Endodermal cell (in vitro differentiated cells): ENCODE data around the gene PWWP2B. TPM values are rescaled to one million over a fixed set of nuclear protein-coding genes. Genes with fewer than 3 reads are reported as not detected.

ENCODE experiments used
- DNase-seq: peaks from one replicate; pipeline ENCODE4 v3.0.0-alpha.2; 2017
- H3K27ac ChIP-seq: 2 replicates; pipeline ENCODE4 v1.5.1; 2013; ENCODE audit warnings: mild to moderate bottlenecking, low read depth, low read length, moderate library complexity
- H3K27me3 ChIP-seq: 2 replicates; pipeline ENCODE4 v1.6.1; 2013; ENCODE audit warnings: mild to moderate bottlenecking, low read length, moderate library complexity; ENCODE audit not compliant: insufficient read depth, control insufficient read depth, poor library complexity, severe bottlenecking
- H3K36me3 ChIP-seq: 2 replicates; pipeline ENCODE4 v1.7.0; 2013; ENCODE audit warnings: mild to moderate bottlenecking, low read length, moderate library complexity; ENCODE audit not compliant: control insufficient read depth, insufficient read depth
- H3K4me1 ChIP-seq: one replicate; pipeline ENCODE4 v1.7.0; 2013; ENCODE audit warnings: low read length; ENCODE audit not compliant: control insufficient read depth, insufficient read depth
- H3K4me3 ChIP-seq: 2 replicates; pipeline ENCODE4 v1.5.1; 2013; ENCODE audit warnings: mild to moderate bottlenecking, low read length, moderate library complexity
- H3K9ac ChIP-seq: 2 replicates; pipeline ENCODE4 v1.6.1; 2013; ENCODE audit warnings: mild to moderate bottlenecking, low read length, moderate library complexity; ENCODE audit not compliant: poor library complexity, severe bottlenecking; ENCODE audit errors: extremely low read depth
- H3K9me3 ChIP-seq: 2 replicates; pipeline ENCODE4 v1.6.1; 2013; ENCODE audit warnings: mild to moderate bottlenecking, low read length, moderate library complexity; ENCODE audit not compliant: control insufficient read depth
- H3K27ac Mint-ChIP-seq: 2 replicates; pipeline ENCODE4 v1.8.0; 2020; ENCODE audit warnings: mixed read lengths
- H3K27me3 Mint-ChIP-seq: 2 replicates; pipeline ENCODE4 v1.8.0; 2021; ENCODE audit warnings: mild to moderate bottlenecking, mixed read lengths; ENCODE audit not compliant: insufficient read depth
- H3K36me3 Mint-ChIP-seq: 2 replicates; pipeline ENCODE4 v1.8.0; 2020; ENCODE audit warnings: low read depth, mixed read lengths
- H3K4me1 Mint-ChIP-seq: 2 replicates; pipeline ENCODE4 v1.8.0; 2020; ENCODE audit warnings: mixed read lengths
- H3K4me3 Mint-ChIP-seq: 2 replicates; pipeline ENCODE4 v1.8.0; 2020; ENCODE audit warnings: mild to moderate bottlenecking, moderate library complexity, mixed read lengths
- H3K9me3 Mint-ChIP-seq: 2 replicates; pipeline ENCODE4 v1.8.0; 2020; ENCODE audit warnings: mild to moderate bottlenecking, mixed read lengths
- CTCF ChIP-seq: fragments of 200-600 bp; sonication (generic); conservative IDR thresholded peaks from 2 replicates; pipeline ENCODE4 v1.5.0; 2021; ENCODE audit warnings: antibody characterized with exemption, mild to moderate bottlenecking
- WGBS, 2 experiments: methylation state at CpG; one replicate each; pipeline versions ENCODE4 v1.1.5 to v1.1.7; 2013; ENCODE audit warnings: missing lambda C conversion rate in 2 of 2, mixed read lengths in 1 of 2; ENCODE audit not compliant: insufficient coverage in 1 of 2, insufficient read length in 1 of 2; 5-methylcytosine and 5-hydroxymethylcytosine counted together
- total RNA-seq, 2 donors: library from RNA; stranded (reverse); fragmentation: NEBNext Ultra II Directional in 1 of 2; extraction: Animal tissue kit (Norgen Biotek cat#: 25700) in 1 of 2; gene quantifications; 2 replicates in 1 of 2; 3 replicates in 1 of 2; pipeline ENCODE4 v1.2.1, GENCODE V29; 2021

PWWP2B gene
- total RNA-seq, 2 donors from 2014 or later: 11.4 to 13.9 TPM

DNA sequence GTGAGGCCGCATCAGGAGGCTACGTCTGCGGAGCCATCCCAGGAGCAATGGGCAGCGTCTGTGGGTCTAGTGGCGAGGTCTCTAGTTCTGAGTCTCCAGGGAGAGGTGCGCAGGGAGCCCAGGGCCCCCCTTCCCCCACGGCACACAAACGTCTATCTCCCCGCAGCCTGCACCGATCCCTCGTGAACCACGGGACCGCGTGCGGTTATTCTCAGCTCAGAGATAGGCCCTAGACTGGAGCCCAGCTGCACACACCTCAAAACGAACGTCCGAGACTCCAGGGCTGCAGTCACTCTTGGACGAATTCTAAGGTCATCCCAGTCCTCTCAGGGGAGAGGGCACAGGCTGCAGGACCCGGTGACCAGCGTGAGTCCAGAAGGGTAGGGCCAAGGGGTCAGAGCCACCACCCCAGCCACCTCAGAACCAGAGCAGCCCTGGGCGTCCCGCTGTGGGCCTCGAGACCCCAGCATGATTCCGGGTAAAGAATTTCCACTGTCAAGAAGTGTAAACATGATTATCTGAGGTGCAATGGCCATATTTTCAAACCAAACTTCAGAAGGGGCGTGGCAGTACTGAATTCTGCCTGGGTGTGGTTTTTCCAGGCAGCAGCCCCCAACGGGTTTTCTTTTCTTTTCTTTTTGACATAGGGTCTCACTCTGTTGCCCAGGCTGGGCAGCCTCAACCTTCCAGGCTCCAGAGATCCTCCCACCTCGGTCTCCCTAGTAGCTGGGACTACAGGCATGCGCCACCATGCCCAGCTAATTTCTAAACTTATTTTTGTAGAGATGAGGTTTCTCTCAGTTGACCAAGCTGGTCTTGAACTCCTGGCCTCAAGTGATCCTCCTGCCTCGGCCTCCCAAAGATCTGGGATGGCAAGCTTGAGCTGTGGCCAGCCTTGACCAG, 57.5 kb downstream of the PWWP2B start:
- no peaks in the 10 kb centered on the region for H3K4me1 ChIP-seq
- H3K27ac ChIP-seq: no peak overlapping the region
- no peak for TF ChIP-seq CTCF
- Mint-ChIP-seq H3K27ac (no peak overlapping the region), H3K4me1 (peaks cover 2% of the 10 kb centered on the region), H3K27me3 (peaks cover 6% of the 10 kb centered on the region), H3K9me3 (no peaks in the 10 kb centered on the region), H3K36me3 (no peaks in the 10 kb centered on the region), H3K4me3 (no peak overlapping the region)
- H3K9ac ChIP-seq: no peak overlapping the region
- peaks cover 3% of the 10 kb centered on the region for H3K27me3 ChIP-seq
- 92 to 94% methylated on average over 26 to 30 of the region's 30 CpGs for WGBS, 2 experiments
- H3K9me3 ChIP-seq: no peaks in the 10 kb centered on the region
- no peak overlapping the region for H3K4me3 ChIP-seq
- H3K36me3 ChIP-seq: no peaks in the 10 kb centered on the region
- DNase-seq: no peak

DNA sequence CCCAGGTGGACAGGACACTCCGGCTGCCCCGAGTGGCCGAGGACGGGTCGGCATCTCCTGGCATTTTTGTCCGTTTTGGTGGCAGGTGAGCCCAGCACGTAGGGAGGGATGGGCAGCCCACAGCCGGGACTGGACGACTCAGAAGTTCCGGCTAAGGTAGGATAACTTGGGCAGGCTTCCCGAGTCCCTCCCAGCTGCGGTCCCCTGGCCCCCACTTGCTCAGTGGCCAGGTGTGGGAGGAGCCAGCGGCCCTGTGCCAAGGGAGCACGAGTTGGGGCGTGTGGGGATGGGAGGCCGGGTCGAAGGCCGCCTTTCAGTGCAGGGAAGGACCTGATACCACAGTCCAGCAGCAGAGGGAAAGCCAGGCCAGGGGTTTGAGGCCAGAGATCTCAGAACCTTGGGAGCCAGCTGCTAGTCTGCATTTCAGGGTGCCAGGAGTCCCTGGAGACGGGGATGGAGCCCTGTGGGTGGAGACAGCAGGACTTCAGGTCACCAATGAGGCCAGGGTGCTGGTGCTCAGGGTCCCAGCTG, 58.5 kb downstream of the PWWP2B start:
- no peak overlapping the region for H3K4me3 ChIP-seq
- peaks cover 3% of the 10 kb centered on the region for H3K27me3 ChIP-seq
- no peaks in the 10 kb centered on the region for H3K9me3 ChIP-seq
- no peak overlapping the region for H3K27ac ChIP-seq
- H3K27me3 Mint-ChIP-seq: peaks cover 7% of the 10 kb centered on the region
- no peak for TF ChIP-seq CTCF
- H3K9me3 Mint-ChIP-seq: no peaks in the 10 kb centered on the region
- no peaks in the 10 kb centered on the region for H3K36me3 Mint-ChIP-seq
- DNase-seq: no peak
- no peaks in the 10 kb centered on the region for H3K4me1 ChIP-seq
- no peak overlapping the region for H3K9ac ChIP-seq
- 85 to 88% methylated on average over 12 to 19 of the region's 19 CpGs for WGBS, 2 experiments
- H3K36me3 ChIP-seq: no peaks in the 10 kb centered on the region
- H3K27ac Mint-ChIP-seq: no peak overlapping the region
- H3K4me1 Mint-ChIP-seq: peaks cover 2% of the 10 kb centered on the region
- H3K4me3 Mint-ChIP-seq: no peak overlapping the region

DNA sequence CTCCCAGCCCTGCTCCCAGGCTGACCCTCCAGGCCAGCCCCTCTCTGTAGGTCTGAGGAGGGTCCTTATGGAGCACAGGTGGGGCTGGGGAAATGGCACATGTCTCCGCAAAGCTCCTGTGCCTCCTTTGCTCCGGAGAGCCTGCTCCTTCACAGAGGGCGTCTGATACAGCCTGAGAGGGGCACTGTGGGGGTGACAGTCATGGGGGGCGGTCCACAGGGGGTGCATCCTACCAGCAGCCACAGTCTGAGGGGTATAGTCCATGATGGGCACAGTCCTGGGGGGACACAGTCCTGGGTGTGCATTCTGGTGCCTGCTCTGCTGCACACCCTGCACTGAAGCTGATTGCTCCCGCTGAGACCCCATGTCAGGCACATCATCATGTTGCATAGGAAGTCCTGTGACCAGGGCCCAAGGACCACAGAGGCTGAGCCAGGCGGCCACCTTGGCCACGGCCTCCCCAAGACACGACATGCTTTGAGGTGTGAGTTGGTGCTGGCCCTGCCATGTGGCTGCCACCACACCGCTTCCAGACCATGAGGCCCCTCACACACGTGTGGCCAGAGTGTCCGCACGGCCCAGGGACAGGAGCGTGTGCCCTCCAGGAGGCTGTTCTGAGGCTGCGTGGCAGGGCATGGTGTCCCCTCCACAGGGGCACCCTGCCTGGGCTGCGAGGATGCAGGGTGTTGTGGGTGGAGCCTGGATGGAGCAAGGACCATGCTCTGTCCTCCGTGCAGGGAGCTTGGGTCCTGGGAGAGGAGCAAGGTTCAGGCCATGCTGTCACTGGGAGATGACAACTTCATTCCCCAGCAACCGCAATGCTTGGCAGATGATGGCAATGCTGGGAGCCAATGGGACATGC, 59.2 kb downstream of the PWWP2B start:
- no peaks in the 10 kb centered on the region for H3K4me1 ChIP-seq
- Mint-ChIP-seq H3K9me3 (no peaks in the 10 kb centered on the region), H3K4me1 (peaks cover 2% of the 10 kb centered on the region), H3K4me3 (no peak overlapping the region), H3K27me3 (peaks cover 7% of the 10 kb centered on the region), H3K27ac (no peak overlapping the region), H3K36me3 (no peaks in the 10 kb centered on the region)
- no peak overlapping the region for H3K27ac ChIP-seq
- 87 to 89% methylated on average over 10 to 17 of the region's 17 CpGs for WGBS, 2 experiments
- H3K27me3 ChIP-seq: peaks cover 3% of the 10 kb centered on the region
- H3K9ac ChIP-seq: no peak overlapping the region
- DNase-seq: no peak
- TF ChIP-seq CTCF: no peak
- no peaks in the 10 kb centered on the region for H3K9me3 ChIP-seq
- no peak overlapping the region for H3K4me3 ChIP-seq
- no peaks in the 10 kb centered on the region for H3K36me3 ChIP-seq
